HT1080 (cell line): ENCODE results near the gene OR2V2. TPM values are rescaled to one million over a fixed set of nuclear protein-coding genes. Genes with fewer than 3 reads are reported as not detected.
"Not testable (repeated sequence)": the region's sequence is repeated elsewhere in the genome, so short reads cannot be mapped to it uniquely, and the experiment has no call there.

Experiments used
- DNase-seq: peaks from one replicate; pipeline ENCODE4 v3.0.0-alpha.2; 2015; ENCODE audit warnings: low read depth
- total RNA-seq: library from RNA; depleted of rRNA; stranded (reverse); fragments of >200 nt; shearing (Covaris generic); gene quantifications from 2 replicates; pipeline ENCODE4 v1.2.3, GENCODE V29; 2014

OR2V2 gene
- total RNA-seq, 1 experiment from 2014 or later = not detected

- DNase-seq = no peak
Observed at GRCh38 chr5:181168595-181169118, 21.3 kb downstream of the OR2V2 start.

- DNase-seq = peak; percentile 96
Observed at GRCh38 chr5:181169459-181170236, 22.3 kb downstream of the OR2V2 start.

- DNase-seq = no peak
Observed at GRCh38 chr5:181170237-181170825, 22.9 kb downstream of the OR2V2 start.

- DNase-seq = no peak
Observed at GRCh38 chr5:181170996-181171395, 23.6 kb downstream of the OR2V2 start.

GRCh38 chr5:181171782-181172181 is 24.4 kb downstream of the OR2V2 start:
- DNase-seq = no peak

GRCh38 chr5:181173027-181173419 is 25.6 kb downstream of the OR2V2 start:
- no peak for DNase-seq

- DNase-seq = peak; percentile 98
Observed at GRCh38 chr5:181173420-181174342, 26.3 kb downstream of the OR2V2 start.

GRCh38 chr5:181176254-181176952 is 29.0 kb downstream of the OR2V2 start:
- DNase-seq = no peak

- DNase-seq = not testable (repeated sequence)
Observed at GRCh38 chr5:181177559-181177958, 30.2 kb downstream of the OR2V2 start.

- DNase-seq = peak; percentile 69
Observed at GRCh38 chr5:181181650-181182565, 34.5 kb downstream of the OR2V2 start.

GRCh38 chr5:181182651-181183050 is 35.3 kb downstream of the OR2V2 start:
- DNase-seq = no peak

GRCh38 chr5:181184845-181185216 is 37.4 kb downstream of the OR2V2 start:
- DNase-seq = no peak

GRCh38 chr5:181185560-181185959 is 38.2 kb downstream of the OR2V2 start:
- no peak for DNase-seq

GRCh38 chr5:181186022-181186421 is 38.6 kb downstream of the OR2V2 start:
- DNase-seq = no peak

GRCh38 chr5:181186986-181187499 is 39.7 kb downstream of the OR2V2 start:
- DNase-seq = peak; percentile 46

- peak; percentile 88 for DNase-seq
Observed at GRCh38 chr5:181187500-181188213, 40.3 kb downstream of the OR2V2 start.

GRCh38 chr5:181188700-181189362 is 41.4 kb downstream of the OR2V2 start:
- DNase-seq = peak; percentile 81

- DNase-seq = no peak
Observed at GRCh38 chr5:181189363-181189961, 42.1 kb downstream of the OR2V2 start.
